SK-N-SH (cell line): ENCODE measurements around the gene TRAF7. TPM values are rescaled to one million over a fixed set of nuclear protein-coding genes. Genes with fewer than 3 reads are reported as not detected.

Source experiments
- CTCF ChIA-PET: fragments of 300-600, 350-600 bp; formaldehyde crosslinking; extraction: SDS; loops from one replicate; lab custom pipeline; 2021; lab: Yijun Ruan, JAX
- POLR2A ChIA-PET: fragments of 350-600 bp; sonication (Branson Sonifier 250); formaldehyde crosslinking; extraction: SDS; loops from one replicate; lab custom pipeline; 2020; ENCODE audit warnings: antibody characterized with exemption, inconsistent platforms; lab: Yijun Ruan, JAX
- DNase-seq: peaks from one replicate; pipeline ENCODE4 v3.0.0; 2012
- H2AFZ ChIP-seq: fragments of 200-600 bp; sonication (generic); 2 replicates; pipeline ENCODE4 v1.8.1; 2016; ENCODE audit warnings: antibody characterized with exemption, mild to moderate bottlenecking, low read depth
- H3F3A ChIP-seq: fragments of 200-600 bp; sonication (generic); replicated peaks from 2 replicates; pipeline ENCODE3; 2016; ENCODE audit warnings: antibody characterized with exemption, mild to moderate bottlenecking; ENCODE audit not compliant: insufficient read depth
- H3K27ac ChIP-seq, 2 experiments: fragments of 200-500 bp in 1 of 2; fragments of 200-600 bp in 1 of 2; sonication (Bioruptor generic) in 1 of 2; sonication (generic), shearing (Covaris generic) in 1 of 2; 2 replicates each; pipeline versions ENCODE4 v1.5.1 to v1.6.1; 2014 to 2016; ENCODE audit warnings: low read depth in 2 of 2, inconsistent platforms in 1 of 2, low read length in 1 of 2, mild to moderate bottlenecking in 1 of 2, mixed read lengths in 1 of 2
- H3K27me3 ChIP-seq: fragments of 200-600 bp; sonication (generic), shearing (Covaris generic); 2 replicates; pipeline ENCODE4 v1.6.1; 2016; ENCODE audit warnings: mixed run types; ENCODE audit not compliant: insufficient read depth
- H3K36me3 ChIP-seq, 2 experiments: fragments of 200-500 bp in 1 of 2; fragments of 200-600 bp in 1 of 2; sonication (Bioruptor generic) in 1 of 2; sonication (generic) in 1 of 2; replicated peaks in 1 of 2; 2 replicates each; pipeline versions ENCODE3 to v1.5.1; 2014 to 2016; ENCODE audit warnings: low read length in 1 of 2, mild to moderate bottlenecking in 1 of 2; ENCODE audit not compliant: insufficient read depth in 2 of 2, control insufficient read depth in 1 of 2
- H3K4me1 ChIP-seq, 2 experiments: fragments of 200-500 bp in 1 of 2; fragments of 200-600 bp in 1 of 2; sonication (Bioruptor generic) in 1 of 2; sonication (generic), shearing (Covaris generic) in 1 of 2; 2 replicates each; pipeline versions ENCODE4 v1.5.1 to v1.6.1; 2014 to 2016; ENCODE audit warnings: low read depth in 1 of 2, low read length in 1 of 2, mixed run types in 1 of 2; ENCODE audit not compliant: insufficient read depth in 2 of 2, control insufficient read depth in 1 of 2
- H3K4me2 ChIP-seq: fragments of 200-600 bp; sonication (generic), shearing (Covaris generic); 2 replicates; pipeline ENCODE4 v1.6.1; 2017; ENCODE audit warnings: mixed run types
- H3K4me3 ChIP-seq, 2 experiments: fragments of 200-500 bp in 1 of 2; fragments of 200-600 bp in 1 of 2; sonication (Bioruptor generic) in 1 of 2; sonication (generic), shearing (Covaris generic) in 1 of 2; 2 replicates each; pipeline versions ENCODE4 v1.5.1 to v1.8.1; 2014 to 2016; ENCODE audit warnings: low read depth in 2 of 2, inconsistent platforms in 1 of 2, low read length in 1 of 2, mild to moderate bottlenecking in 1 of 2, mixed read lengths in 1 of 2, moderate library complexity in 1 of 2
- H3K79me2 ChIP-seq: fragments of 200-600 bp; sonication (generic); 2 replicates; pipeline ENCODE4 v1.8.1; 2017; ENCODE audit warnings: mild to moderate bottlenecking; ENCODE audit not compliant: insufficient read depth
- H3K9ac ChIP-seq: fragments of 200-600 bp; sonication (generic); 2 replicates; pipeline ENCODE4 v1.6.1; 2017; ENCODE audit warnings: mixed run types
- H3K9me2 ChIP-seq: fragments of 200-600 bp; sonication (generic); 2 replicates; pipeline ENCODE4 v1.6.1; 2017; ENCODE audit warnings: mixed run types
- H3K9me3 ChIP-seq: fragments of 200-600 bp; sonication (generic); 2 replicates; pipeline ENCODE4 v1.6.1; 2017; ENCODE audit warnings: mixed run types, mild to moderate bottlenecking, moderate library complexity
- H4K20me1 ChIP-seq: fragments of 200-600 bp; sonication (generic); 2 replicates; pipeline ENCODE4 v1.6.1; 2017; ENCODE audit warnings: mild to moderate bottlenecking, mixed run types; ENCODE audit not compliant: insufficient read depth
- CTCF ChIP-seq: fragments of 200-600 bp; sonication (generic); IDR thresholded peaks from 2 replicates; pipeline ENCODE4 v1.6.1; 2017; ENCODE audit warnings: antibody characterized with exemption, mild to moderate bottlenecking, moderate library complexity
- EZH2phosphoT487 ChIP-seq: fragments of 200-600 bp; sonication (generic); IDR thresholded peaks from 2 replicates; pipeline ENCODE4 v1.6.1; 2017; ENCODE audit warnings: low read depth, mixed run types, mild to moderate bottlenecking, antibody characterized with exemption, moderate library complexity, borderline replicate concordance
- FOSL2 ChIP-seq: IDR thresholded peaks from 2 replicates; pipeline ENCODE4 v1.4.0; 2012; ENCODE audit warnings: low read depth, mild to moderate bottlenecking, moderate library complexity, borderline replicate concordance
- FOXM1 ChIP-seq: IDR thresholded peaks from 2 replicates; pipeline ENCODE4 v1.4.0; 2012; ENCODE audit warnings: low read depth, mild to moderate bottlenecking
- GATA2 ChIP-seq: sonication (generic); formaldehyde crosslinking; IDR thresholded peaks from 2 replicates; pipeline ENCODE4 v1.5.0; 2020; ENCODE audit warnings: mild to moderate bottlenecking, missing genetic modification reagents
- JUND ChIP-seq: IDR thresholded peaks from 2 replicates; pipeline ENCODE4 v1.4.0; 2012
- MEF2A ChIP-seq: IDR thresholded peaks from 2 replicates; pipeline ENCODE4 v1.4.0; 2012; ENCODE audit warnings: low read depth, borderline replicate concordance
- NFIC ChIP-seq: IDR thresholded peaks from 2 replicates; pipeline ENCODE4 v1.4.0; 2012; ENCODE audit warnings: borderline replicate concordance
- NRF1 ChIP-seq: IDR thresholded peaks from 2 replicates; pipeline ENCODE4 v1.6.1; 2012; ENCODE audit warnings: low read depth, mild to moderate bottlenecking, low read length
- PBX3 ChIP-seq: IDR thresholded peaks from 2 replicates; pipeline ENCODE4; 2012
- POLR2AphosphoS5 ChIP-seq: IDR thresholded peaks from 2 replicates; pipeline ENCODE4 v1.6.1; 2012; ENCODE audit warnings: low read depth, low read length
- RAD21 ChIP-seq: IDR thresholded peaks from 2 replicates; pipeline ENCODE4 v1.6.1; 2012; ENCODE audit warnings: mild to moderate bottlenecking, low read length
- REST ChIP-seq: IDR thresholded peaks from 2 replicates; pipeline ENCODE4 v1.6.1; 2012; ENCODE audit warnings: mild to moderate bottlenecking, low read depth, low read length, moderate library complexity
- RFX5 ChIP-seq: IDR thresholded peaks from 2 replicates; pipeline ENCODE4 v1.6.1; 2012; ENCODE audit warnings: mild to moderate bottlenecking, improper control_type of control experiment, low read length
- RXRA ChIP-seq: IDR thresholded peaks from 2 replicates; pipeline ENCODE4 v1.4.0; 2012; ENCODE audit warnings: low read depth, mild to moderate bottlenecking, borderline replicate concordance
- TEAD4 ChIP-seq: IDR thresholded peaks from 2 replicates; pipeline ENCODE4 v1.4.0; 2012; ENCODE audit warnings: mild to moderate bottlenecking, borderline replicate concordance; ENCODE audit not compliant: insufficient read depth
- USF1 ChIP-seq: IDR thresholded peaks from 2 replicates; pipeline ENCODE4 v1.4.0; 2012; ENCODE audit warnings: low read depth, borderline replicate concordance
- USF2 ChIP-seq: fragments of 150-350 bp; IDR thresholded peaks from 2 replicates; pipeline ENCODE4 v1.6.1; 2017; ENCODE audit warnings: antibody characterized with exemption, low read length, low read depth, borderline replicate concordance
- YY1 ChIP-seq: IDR thresholded peaks from 2 replicates; pipeline ENCODE4 v1.4.0; 2012; ENCODE audit warnings: low read depth, mild to moderate bottlenecking
- ZBTB33 ChIP-seq: IDR thresholded peaks from 2 replicates; pipeline ENCODE4 v1.4.0; 2012; ENCODE audit warnings: low read depth, borderline replicate concordance
- WGBS: methylation state at CpG from one replicate; pipeline ENCODE4 v1.1.6; 2017; ENCODE audit warnings: low lambda C conversion rate; 5-methylcytosine and 5-hydroxymethylcytosine counted together
- polyA plus RNA-seq, 3 experiments: library from polyadenylated mRNA; depleted of rRNA; stranded (reverse); fragments of >200 nt; gene quantifications; 2 replicates each; pipeline ENCODE4 v1.2.3, GENCODE V29; 2012

TRAF7 gene
- polyA plus RNA-seq, 1 of the 3 experiments (the other 2 are of a cell fraction): 73.0 TPM

GRCh38 chr16:2184346-2184745, 28.8 kb downstream of the TRAF7 start:
- DNase-seq: no peak
- WGBS: 96% methylated on average over 13 of the region's 19 CpGs
- no peak overlapping the region for H3K4me3 ChIP-seq
- no peaks in the 10 kb centered on the region for H3K9me3 ChIP-seq
- POLR2A ChIA-PET: interaction anchor here (1.3 kb wide), 1 partner anchor 29 kb away, joined by 4 read pairs; the partner anchor contains the start of gene TRAF7
- no peaks in the 10 kb centered on the region for H3K79me2 ChIP-seq
- no peak overlapping the region for H3K27ac ChIP-seq
- H3K9ac ChIP-seq: no peak overlapping the region
- H3K36me3 ChIP-seq: peaks cover 0 to 2% of the 10 kb centered on the region in 2 experiments
- H3K4me1 ChIP-seq: no peaks in the 10 kb centered on the region
- H3K9me2 ChIP-seq: no peaks in the 10 kb centered on the region
- H3K27me3 ChIP-seq: no peaks in the 10 kb centered on the region
- H3F3A ChIP-seq: no peaks in the 10 kb centered on the region
- TF ChIP-seq POLR2AphosphoS5: no peak
- TF ChIP-seq ZBTB33: no peak
- TF ChIP-seq RAD21: no peak
- no peak for TF ChIP-seq RXRA
- no peak for TF ChIP-seq MEF2A
- TF ChIP-seq PBX3: no peak
- TF ChIP-seq GATA2: no peak
- TF ChIP-seq FOXM1: no peak
- TF ChIP-seq FOSL2: no peak
- no peak for TF ChIP-seq REST
- no peak for TF ChIP-seq TEAD4
- TF ChIP-seq RFX5: no peak
- no peak for TF ChIP-seq NRF1
- no peak for TF ChIP-seq USF1
- no peak for TF ChIP-seq EZH2phosphoT487
- no peak for TF ChIP-seq JUND
- TF ChIP-seq USF2: no peak
- no peak for TF ChIP-seq YY1
- no peak for TF ChIP-seq CTCF
- no peak for TF ChIP-seq NFIC
- H2AFZ ChIP-seq: no peak overlapping the region
- H4K20me1 ChIP-seq: no peaks in the 10 kb centered on the region
- no peak overlapping the region for H3K4me2 ChIP-seq
- CTCF ChIA-PET: interaction anchor here (3.9 kb wide), 1 partner anchor 11 kb away, joined by 19 read pairs; the partner anchor contains the start of gene CASKIN1
